CD14-positive monocyte (primary cell): ENCODE results near the gene SERPINF2. TPM values are rescaled to one million over a fixed set of nuclear protein-coding genes. Genes with fewer than 3 reads are reported as not detected.

Experiments used
- DNase-seq, 3 donors: peaks; one replicate each; pipeline ENCODE4 v3.0.0-alpha.2; 2011 to 2022
- H2AFZ ChIP-seq: 2 replicates; pipeline ENCODE4 v1.6.0; 2012; ENCODE audit warnings: mild to moderate bottlenecking, low read depth, low read length, inconsistent platforms; ENCODE audit not compliant: insufficient read depth, poor library complexity, severe bottlenecking
- H3K27ac ChIP-seq, 2 donors: 1 replicate in 1 of 2; 2 replicates in 1 of 2; pipeline ENCODE4 v1.5.1; 2012 to 2013; ENCODE audit warnings: low read length in 2 of 2, control low read depth in 1 of 2, inconsistent platforms in 1 of 2, low read depth in 1 of 2, mild to moderate bottlenecking in 1 of 2
- H3K27me3 ChIP-seq, 2 donors: one replicate each; pipeline versions ENCODE4 v1.6.0 to v1.6.1; 2011 to 2013; ENCODE audit warnings: low read length in 2 of 2; ENCODE audit not compliant: control insufficient read depth in 2 of 2, insufficient read depth in 2 of 2
- H3K36me3 ChIP-seq, 2 donors: replicated peaks in 1 of 2; 1 replicate in 1 of 2; 2 replicates in 1 of 2; pipeline versions ENCODE4 v1.5.1 to v1.6.1; 2012 to 2013; ENCODE audit warnings: low read length in 2 of 2, control low read depth in 1 of 2, inconsistent platforms in 1 of 2, mild to moderate bottlenecking in 1 of 2; ENCODE audit not compliant: insufficient read depth in 2 of 2, control insufficient read depth in 1 of 2
- H3K4me1 ChIP-seq, 2 donors: 1 replicate in 1 of 2; 2 replicates in 1 of 2; pipeline versions ENCODE4 v1.5.1 to v1.6.1; 2012 to 2013; ENCODE audit warnings: low read length in 2 of 2, control low read depth in 1 of 2, inconsistent platforms in 1 of 2, mild to moderate bottlenecking in 1 of 2, moderate library complexity in 1 of 2; ENCODE audit not compliant: insufficient read depth in 2 of 2, control insufficient read depth in 1 of 2
- H3K4me2 ChIP-seq: replicated peaks from 2 replicates; pipeline ENCODE3; 2012; ENCODE audit warnings: low read length, moderate library complexity, mild to moderate bottlenecking; ENCODE audit not compliant: poor library complexity, severe bottlenecking; ENCODE audit errors: extremely low read depth
- H3K4me3 ChIP-seq, 3 experiments: fragments of 200-600 bp in 1 of 3; sonication (generic) in 1 of 3; replicated peaks in 1 of 3; 1 replicate in 2 of 3; 2 replicates in 1 of 3; pipeline ENCODE4 v1.5.1; 2011 to 2013; ENCODE audit warnings: low read length in 3 of 3, mild to moderate bottlenecking in 3 of 3, control low read depth in 2 of 3, low read depth in 2 of 3, inconsistent platforms in 1 of 3, moderate library complexity in 1 of 3
- H3K79me2 ChIP-seq: 2 replicates; pipeline ENCODE4 v1.6.0; 2012; ENCODE audit warnings: mild to moderate bottlenecking, control low read depth, inconsistent platforms, low read length, moderate library complexity; ENCODE audit not compliant: insufficient read depth
- H3K9ac ChIP-seq: 2 replicates; pipeline ENCODE4 v1.6.0; 2017; ENCODE audit warnings: low read length, mild to moderate bottlenecking; ENCODE audit not compliant: insufficient read depth, poor library complexity, severe bottlenecking
- H3K9me3 ChIP-seq, 2 donors: replicated peaks in 1 of 2; 1 replicate in 1 of 2; 2 replicates in 1 of 2; pipeline versions ENCODE4 v1.5.1 to v1.6.1; 2012 to 2013; ENCODE audit warnings: low read length in 2 of 2, control low read depth in 1 of 2; ENCODE audit not compliant: control insufficient read depth in 1 of 2, insufficient read depth in 1 of 2
- H4K20me1 ChIP-seq: 2 replicates; pipeline ENCODE4 v1.6.0; 2012; ENCODE audit warnings: mild to moderate bottlenecking, low read length, control low read depth, moderate library complexity; ENCODE audit not compliant: insufficient read depth
- H3K27ac Mint-ChIP-seq, 7 donors: one replicate each; pipeline ENCODE4 v1.8.0; 2020; ENCODE audit warnings: mild to moderate bottlenecking in 7 of 7, mixed read lengths in 7 of 7, moderate library complexity in 6 of 7, inconsistent platforms in 2 of 7
- H3K27me3 Mint-ChIP-seq, 3 donors: one replicate each; pipeline ENCODE4 v1.8.0; 2021 to 2022; ENCODE audit warnings: low read depth in 3 of 3, mild to moderate bottlenecking in 3 of 3, mixed read lengths in 3 of 3, moderate library complexity in 3 of 3, inconsistent platforms in 1 of 3
- H3K36me3 Mint-ChIP-seq, 2 donors: one replicate each; pipeline ENCODE4 v1.8.0; 2020; ENCODE audit warnings: mixed read lengths in 2 of 2, inconsistent platforms in 1 of 2, mild to moderate bottlenecking in 1 of 2
- H3K4me1 Mint-ChIP-seq: one replicate; pipeline ENCODE4 v1.8.0; 2020; ENCODE audit warnings: mild to moderate bottlenecking, mixed read lengths
- H3K4me3 Mint-ChIP-seq, 2 donors: one replicate each; pipeline ENCODE4 v1.8.0; 2020; ENCODE audit warnings: mild to moderate bottlenecking in 2 of 2, mixed read lengths in 2 of 2, moderate library complexity in 1 of 2
- H3K9me3 Mint-ChIP-seq, 7 donors: one replicate each; pipeline ENCODE4 v1.8.0; 2020 to 2022; ENCODE audit warnings: mixed read lengths in 7 of 7, mild to moderate bottlenecking in 6 of 7, moderate library complexity in 6 of 7, inconsistent platforms in 2 of 7
- CTCF ChIP-seq: fragments of 200-600 bp; IDR thresholded peaks from one replicate; pipeline ENCODE4 v1.8.0; 2022; ENCODE audit warnings: antibody characterized with exemption, mild to moderate bottlenecking
- WGBS: methylation state at CpG from one replicate; pipeline ENCODE4 v1.1.5; 2013; ENCODE audit warnings: missing lambda C conversion rate; ENCODE audit not compliant: insufficient coverage; 5-methylcytosine and 5-hydroxymethylcytosine counted together
- intact Hi-C, 2 donors: fragments of 100-400 bp; cut with micrococcal nuclease; formaldehyde crosslinking; loops; one replicate each; pipeline versions ENCODE4 v1.15.0 to v1.15.1; 2023
- polyA plus RNA-seq, 3 donors: library from polyadenylated mRNA; depleted of rRNA in 1 of 3; unstranded in 2 of 3; stranded (reverse) in 1 of 3; fragments of 300-500 nt in 2 of 3; fragments of >200 nt in 1 of 3; fragmentation: Illumina TruSeq in 2 of 3; gene quantifications; 1 replicate in 2 of 3; 2 replicates in 1 of 3; pipeline ENCODE4 v1.2.3, GENCODE V29; 2012 to 2021

Gene SERPINF2
- polyA plus RNA-seq, 3 donors, result 0.75 to 1.5 (median 0.79) TPM

- no peaks in the 10 kb centered on the region for H3K9me3 ChIP-seq
- H3K27me3 ChIP-seq, result no peaks in the 10 kb centered on the region
- H3K27ac ChIP-seq, result no peak overlapping the region
- no peaks in the 10 kb centered on the region for H4K20me1 ChIP-seq
- no peak overlapping the region for H3K4me3 ChIP-seq
- intact Hi-C loops, result no loop called here
- H3K4me3 Mint-ChIP-seq, result no peak overlapping the region
- H3K27ac Mint-ChIP-seq, result no peak overlapping the region
- no peak overlapping the region for H2AFZ ChIP-seq
- H3K36me3 Mint-ChIP-seq, result peaks cover 46 to 64% of the 10 kb centered on the region in 2 donors
- H3K36me3 ChIP-seq, result peaks cover 27 to 47% of the 10 kb centered on the region in 2 donors
- 97% methylated on average over 5 of the region's 7 CpGs for WGBS
- peaks cover 0 to 2% (median 0%) of the 10 kb centered on the region in 3 donors for H3K27me3 Mint-ChIP-seq
- no peak overlapping the region for H3K4me2 ChIP-seq
- no peak for DNase-seq
- TF ChIP-seq CTCF, result no peak
- H3K4me1 Mint-ChIP-seq, result no peaks in the 10 kb centered on the region
- H3K79me2 ChIP-seq, result peaks cover 8% of the 10 kb centered on the region
- no peaks in the 10 kb centered on the region for H3K4me1 ChIP-seq
- H3K9me3 Mint-ChIP-seq, result peaks cover 0 to under 1% (median 0%) of the 10 kb centered on the region in 7 donors
- H3K9ac ChIP-seq, result no peak overlapping the region
Measured at GRCh38 chr17:1800240-1800639, 57.6 kb downstream of the SERPINF2 start.

GRCh38 chr17:1800712-1801111 is 58.0 kb downstream of the SERPINF2 start:
- no peak for TF ChIP-seq CTCF
- no peaks in the 10 kb centered on the region for H3K4me1 ChIP-seq
- Mint-ChIP-seq H3K4me3 (no peak overlapping the region), H3K27ac (peak overlapping the region in 1 of 7 donors; percentile 50), H3K36me3 (peaks cover 47 to 64% of the 10 kb centered on the region in 2 donors), H3K27me3 (peaks cover 0 to 2% (median 0%) of the 10 kb centered on the region in 3 donors), H3K9me3 (no peaks in the 10 kb centered on the region), H3K4me1 (no peaks in the 10 kb centered on the region)
- DNase-seq, result no peak
- WGBS, result 96% methylated on average over 3 of the region's 4 CpGs
- peaks cover 8% of the 10 kb centered on the region for H3K79me2 ChIP-seq
- H3K9me3 ChIP-seq, result no peaks in the 10 kb centered on the region
- intact Hi-C loops, result no loop called here
- no peak overlapping the region for H2AFZ ChIP-seq
- no peak overlapping the region for H3K4me3 ChIP-seq
- H3K4me2 ChIP-seq, result no peak overlapping the region
- H3K27me3 ChIP-seq, result no peaks in the 10 kb centered on the region
- peaks cover 27 to 48% of the 10 kb centered on the region in 2 donors for H3K36me3 ChIP-seq
- no peaks in the 10 kb centered on the region for H4K20me1 ChIP-seq
- no peak overlapping the region for H3K27ac ChIP-seq
- H3K9ac ChIP-seq, result no peak overlapping the region
